Trophoblast cell (in vitro differentiated cells and primary cell): ENCODE measurements around the gene BCORL1.
A peak's percentile ranks its signal among the peaks of the same experiment; 100 is the strongest.

ENCODE experiments used
- DNase-seq, 2 donors: peaks; one replicate each; pipeline ENCODE4 v3.0.0-alpha.2; 2016
- H2AFZ ChIP-seq: 2 replicates; pipeline ENCODE4 v1.6.1; 2013; ENCODE audit warnings: low read length, moderate library complexity, mild to moderate bottlenecking; ENCODE audit not compliant: insufficient read depth, poor library complexity
- H2AK5ac ChIP-seq: 2 replicates; pipeline ENCODE4 v1.6.1; 2013; ENCODE audit warnings: mild to moderate bottlenecking, low read length
- H2BK120ac ChIP-seq: 2 replicates; pipeline ENCODE4 v1.6.1; 2013; ENCODE audit warnings: low read length, mild to moderate bottlenecking, moderate library complexity; ENCODE audit not compliant: insufficient read depth, poor library complexity
- H2BK12ac ChIP-seq: 2 replicates; pipeline ENCODE4 v1.6.1; 2013; ENCODE audit warnings: mild to moderate bottlenecking, low read length, moderate library complexity
- H2BK5ac ChIP-seq: 2 replicates; pipeline ENCODE4 v1.6.1; 2013; ENCODE audit warnings: low read length, low read depth, moderate library complexity, mild to moderate bottlenecking; ENCODE audit not compliant: poor library complexity
- H3K14ac ChIP-seq: 2 replicates; pipeline ENCODE4 v1.6.1; 2013; ENCODE audit warnings: mild to moderate bottlenecking, low read length
- H3K18ac ChIP-seq: 2 replicates; pipeline ENCODE4 v1.6.1; 2013; ENCODE audit warnings: mild to moderate bottlenecking, low read length
- H3K23ac ChIP-seq: 2 replicates; pipeline ENCODE4 v1.6.1; 2013; ENCODE audit warnings: low read length
- H3K27ac ChIP-seq: 2 replicates; pipeline ENCODE4 v1.5.1; 2013; ENCODE audit warnings: low read depth, mild to moderate bottlenecking, inconsistent platforms, low read length, moderate library complexity
- H3K27me3 ChIP-seq: 2 replicates; pipeline ENCODE4 v1.6.1; 2013; ENCODE audit warnings: inconsistent platforms, mild to moderate bottlenecking, low read length, moderate library complexity; ENCODE audit not compliant: insufficient read depth
- H3K36me3 ChIP-seq, 2 experiments: 1 replicate in 1 of 2; 2 replicates in 1 of 2; pipeline ENCODE4 v1.6.1; 2013; ENCODE audit warnings: low read length in 2 of 2, mild to moderate bottlenecking in 2 of 2, moderate library complexity in 1 of 2; ENCODE audit not compliant: insufficient read depth in 2 of 2, control insufficient read depth in 1 of 2
- H3K4ac ChIP-seq: 2 replicates; pipeline ENCODE4 v1.6.1; 2013; ENCODE audit warnings: low read depth, mild to moderate bottlenecking, low read length, moderate library complexity
- H3K4me1 ChIP-seq, 2 experiments: 1 replicate in 1 of 2; 2 replicates in 1 of 2; pipeline ENCODE4 v1.6.1; 2013; ENCODE audit warnings: low read length in 2 of 2, mild to moderate bottlenecking in 2 of 2, moderate library complexity in 1 of 2; ENCODE audit not compliant: insufficient read depth in 2 of 2, control insufficient read depth in 1 of 2
- H3K4me2 ChIP-seq: 2 replicates; pipeline ENCODE4 v1.6.1; 2013; ENCODE audit warnings: inconsistent platforms, mild to moderate bottlenecking, low read length, moderate library complexity
- H3K4me3 ChIP-seq: 2 replicates; pipeline ENCODE4 v1.5.1; 2013; ENCODE audit warnings: mild to moderate bottlenecking, low read depth, low read length, inconsistent platforms
- H3K79me1 ChIP-seq: one replicate; pipeline ENCODE4 v1.6.1; 2013; ENCODE audit warnings: low read length
- H3K79me2 ChIP-seq: 2 replicates; pipeline ENCODE4 v1.6.1; 2013; ENCODE audit warnings: low read length, mild to moderate bottlenecking; ENCODE audit not compliant: control insufficient read depth, insufficient read depth, poor library complexity
- H3K9ac ChIP-seq: 2 replicates; pipeline ENCODE4 v1.6.1; 2013; ENCODE audit warnings: mild to moderate bottlenecking, low read length
- H3K9me3 ChIP-seq: 2 replicates; pipeline ENCODE4 v1.6.1; 2013; ENCODE audit warnings: low read depth, mild to moderate bottlenecking, control low read depth, inconsistent platforms, low read length; ENCODE audit not compliant: insufficient read depth
- H4K12ac ChIP-seq: 2 replicates; pipeline ENCODE4 v1.6.1; 2013; ENCODE audit warnings: low read depth, mild to moderate bottlenecking, low read length, moderate library complexity
- H4K8ac ChIP-seq: 2 replicates; pipeline ENCODE4 v1.6.1; 2013; ENCODE audit warnings: low read depth, mild to moderate bottlenecking, low read length, moderate library complexity
- H4K91ac ChIP-seq: one replicate; pipeline ENCODE4 v1.6.1; 2013; ENCODE audit warnings: low read depth, mild to moderate bottlenecking, low read length, moderate library complexity
- WGBS: extraction: QIAGEN DNeasy Blood & Tissue Kit; methylation state at CpG from one replicate; pipeline ENCODE4 v1.1.7; 2013; ENCODE audit warnings: missing lambda C conversion rate; ENCODE audit not compliant: insufficient read length, insufficient coverage; ENCODE audit errors: extremely low coverage; 5-methylcytosine and 5-hydroxymethylcytosine counted together

The BCORL1 gene

GRCh38 chrX:129958083-129958465, 24.4 kb upstream of the BCORL1 start:
- Histone ChIP-seq H2BK12ac (no peak overlapping the region), H3K79me2 (peaks cover 2% of the 10 kb centered on the region), H4K12ac (no peak overlapping the region), H2BK120ac (no peak overlapping the region), H3K4me2 (peak overlapping the region; percentile 94), H3K36me3 (no peaks in the 10 kb centered on the region), H2AK5ac (no peak overlapping the region), H3K4ac (no peak overlapping the region), H3K23ac (no peak overlapping the region), H3K9ac (no peak overlapping the region), H3K9me3 (no peaks in the 10 kb centered on the region), H2AFZ (no peak overlapping the region), H4K91ac (no peak overlapping the region), H3K4me1 (peaks cover 18 to 22% of the 10 kb centered on the region in 2 experiments), H3K4me3 (no peak overlapping the region), H3K14ac (no peak overlapping the region), H3K27me3 (no peaks in the 10 kb centered on the region), H4K8ac (peak overlapping the region; percentile 96), H3K79me1 (peaks cover 7% of the 10 kb centered on the region), H2BK5ac (no peak overlapping the region), H3K27ac (no peak overlapping the region), H3K18ac (no peak overlapping the region)
- WGBS, result no CpG with 5 or more reads among the region's 7 CpGs
- DNase-seq, result no peak

DNA sequence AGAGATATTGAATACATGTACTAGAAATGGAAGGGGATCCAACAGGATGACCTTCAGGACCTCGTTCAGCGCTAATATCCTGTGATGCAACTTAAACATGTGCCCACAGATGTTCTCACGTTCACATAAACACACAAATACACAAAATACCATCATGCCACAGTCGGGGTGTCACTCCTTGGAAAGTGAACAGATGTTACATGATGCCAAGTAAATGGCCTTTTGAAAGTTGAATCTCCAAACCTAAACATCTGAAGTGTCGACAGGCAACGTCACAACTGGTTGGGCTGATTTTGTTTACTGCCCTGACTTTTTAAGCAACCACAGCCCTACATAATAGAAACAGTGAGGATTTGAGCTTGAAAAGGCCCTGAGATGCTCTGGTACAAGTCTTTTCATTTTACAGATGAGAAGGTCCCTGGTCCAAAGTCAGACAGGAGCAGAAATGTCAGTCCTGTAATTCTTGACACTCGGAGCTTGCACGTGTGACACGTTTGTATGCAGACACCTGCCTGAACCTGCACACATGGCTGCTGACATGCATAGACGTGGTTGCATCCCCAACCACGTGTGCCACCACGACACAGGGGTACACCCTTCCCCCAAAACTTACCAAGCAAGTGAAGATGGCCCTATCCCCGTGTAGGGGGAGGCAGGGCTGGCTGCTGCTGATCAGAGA, 23.5 kb upstream of the BCORL1 start:
- peaks cover 2% of the 10 kb centered on the region for H3K79me2 ChIP-seq
- H3K9me3 ChIP-seq, result no peaks in the 10 kb centered on the region
- no peak overlapping the region for H2AK5ac ChIP-seq
- H3K18ac ChIP-seq, result no peak overlapping the region
- no peak overlapping the region for H4K8ac ChIP-seq
- H3K23ac ChIP-seq, result no peak overlapping the region
- no peak overlapping the region for H3K9ac ChIP-seq
- peaks cover 7% of the 10 kb centered on the region for H3K79me1 ChIP-seq
- H2BK120ac ChIP-seq, result no peak overlapping the region
- no peaks in the 10 kb centered on the region for H3K36me3 ChIP-seq
- H3K4me2 ChIP-seq, result peak overlapping the region; percentile 40
- no peak overlapping the region for H3K4me3 ChIP-seq
- H2BK12ac ChIP-seq, result no peak overlapping the region
- no peak overlapping the region for H4K91ac ChIP-seq
- H3K27ac ChIP-seq, result no peak overlapping the region
- no peak overlapping the region for H2AFZ ChIP-seq
- WGBS, result no CpG with 5 or more reads among the region's 13 CpGs
- H3K4ac ChIP-seq, result no peak overlapping the region
- no peak overlapping the region for H3K14ac ChIP-seq
- H3K4me1 ChIP-seq, result peaks cover 18 to 22% of the 10 kb centered on the region in 2 experiments
- H2BK5ac ChIP-seq, result no peak overlapping the region
- H3K27me3 ChIP-seq, result no peaks in the 10 kb centered on the region
- no peak for DNase-seq
- no peak overlapping the region for H4K12ac ChIP-seq

DNA sequence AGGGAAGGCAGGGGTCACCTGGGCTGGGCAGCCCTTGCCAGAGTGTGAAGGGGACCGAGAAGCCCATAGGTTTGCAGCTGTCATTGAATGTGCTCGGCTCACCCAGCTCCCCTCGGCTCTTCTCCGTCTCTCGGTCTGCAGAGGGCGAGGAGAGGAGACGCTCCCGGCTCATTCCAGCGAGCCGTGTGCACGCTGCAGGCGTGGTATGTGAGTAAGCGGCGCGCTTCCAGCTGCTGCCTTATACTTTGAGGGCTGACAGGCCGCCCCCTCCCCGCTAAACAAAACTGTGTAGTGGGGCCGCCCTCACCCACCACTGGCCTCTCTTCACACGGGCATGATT, 23.0 kb upstream of the BCORL1 start:
- Histone ChIP-seq H3K4me1 (peaks cover 18 to 22% of the 10 kb centered on the region in 2 experiments), H2BK5ac (no peak overlapping the region), H3K9me3 (no peaks in the 10 kb centered on the region), H4K91ac (no peak overlapping the region), H2AFZ (peak overlapping the region; percentile 86), H3K79me1 (peaks cover 7% of the 10 kb centered on the region), H3K18ac (no peak overlapping the region), H3K14ac (no peak overlapping the region), H4K8ac (no peak overlapping the region), H2BK12ac (no peak overlapping the region), H3K9ac (no peak overlapping the region), H4K12ac (no peak overlapping the region), H3K79me2 (peaks cover 2% of the 10 kb centered on the region), H3K27ac (no peak overlapping the region), H3K36me3 (no peaks in the 10 kb centered on the region), H2BK120ac (no peak overlapping the region), H2AK5ac (no peak overlapping the region), H3K23ac (no peak overlapping the region), H3K4ac (no peak overlapping the region), H3K4me2 (peak overlapping the region; percentile 40), H3K27me3 (no peaks in the 10 kb centered on the region), H3K4me3 (no peak overlapping the region)
- peak; percentile 23 to 52 for DNase-seq
- WGBS, result no CpG with 5 or more reads among the region's 19 CpGs

- peaks cover 18 to 22% of the 10 kb centered on the region in 2 experiments for H3K4me1 ChIP-seq
- no peak overlapping the region for H3K9ac ChIP-seq
- H3K79me1 ChIP-seq, result peaks cover 7% of the 10 kb centered on the region
- H4K8ac ChIP-seq, result peak overlapping the region; percentile 42
- H3K27ac ChIP-seq, result no peak overlapping the region
- H4K91ac ChIP-seq, result peak overlapping the region; percentile 37
- peak overlapping the region; percentile 15 for H3K14ac ChIP-seq
- no peak overlapping the region for H2BK12ac ChIP-seq
- H2AK5ac ChIP-seq, result no peak overlapping the region
- H3K36me3 ChIP-seq, result no peaks in the 10 kb centered on the region
- H3K4me3 ChIP-seq, result no peak overlapping the region
- DNase-seq, result peak; percentile 39 to 63
- H3K27me3 ChIP-seq, result no peaks in the 10 kb centered on the region
- no peaks in the 10 kb centered on the region for H3K9me3 ChIP-seq
- H3K4me2 ChIP-seq, result peak overlapping the region; percentile 46
- H4K12ac ChIP-seq, result no peak overlapping the region
- H3K79me2 ChIP-seq, result peaks cover 2% of the 10 kb centered on the region
- no CpG with 5 or more reads among the region's 26 CpGs for WGBS
- H2BK120ac ChIP-seq, result no peak overlapping the region
- no peak overlapping the region for H3K23ac ChIP-seq
- H2AFZ ChIP-seq, result peak overlapping the region; percentile 6
- no peak overlapping the region for H2BK5ac ChIP-seq
- no peak overlapping the region for H3K4ac ChIP-seq
- H3K18ac ChIP-seq, result no peak overlapping the region
Measured at GRCh38 chrX:129961180-129962083, 21.0 kb upstream of the BCORL1 start.
